Activated effector memory CD4-positive, alpha-beta T cell treated with anti-CD3 and anti-CD28 coated beads, Interleukin-2, amount 50 U/mL, for 16 hours (primary cell): Measurements from ENCODE around the gene ACTN4.

ENCODE experiments used
- DNase-seq: peaks from one replicate; pipeline ENCODE4 v3.0.0-alpha.2; 2020

The ACTN4 gene

GRCh38 chr19:38662537-38663155 lies 15.2 kb downstream of the ACTN4 start:
- no peak for DNase-seq

GRCh38 chr19:38663156-38663651 lies 15.8 kb downstream of the ACTN4 start:
- DNase-seq: no peak

DNA sequence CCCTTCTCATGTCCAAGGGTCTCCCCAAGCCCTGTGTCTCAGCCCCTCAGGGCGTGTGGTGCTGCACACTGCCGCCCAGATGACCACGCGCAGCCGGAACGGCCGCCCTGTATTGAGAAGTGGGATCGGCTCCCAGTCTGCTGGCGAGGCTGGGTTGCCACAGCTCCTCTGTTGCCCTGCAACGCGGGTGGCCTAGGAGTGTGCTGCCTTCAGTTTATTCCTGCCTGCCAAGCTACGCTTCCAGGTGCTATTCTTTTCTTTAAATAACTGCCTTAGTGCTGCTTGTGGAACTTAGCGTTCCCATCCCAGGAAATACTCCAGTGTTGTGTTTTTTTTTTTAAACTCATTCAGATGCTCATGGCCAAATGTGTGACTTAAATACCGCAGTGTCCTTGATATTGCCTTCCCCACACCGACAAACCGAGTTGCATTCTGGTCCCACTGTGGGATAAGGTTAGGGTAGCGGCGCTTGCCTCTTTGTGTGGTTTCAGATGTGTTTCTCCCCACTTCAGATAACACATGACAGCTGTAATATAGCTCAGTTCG lies 16.6 kb downstream of the ACTN4 start:
- no peak for DNase-seq

DNA sequence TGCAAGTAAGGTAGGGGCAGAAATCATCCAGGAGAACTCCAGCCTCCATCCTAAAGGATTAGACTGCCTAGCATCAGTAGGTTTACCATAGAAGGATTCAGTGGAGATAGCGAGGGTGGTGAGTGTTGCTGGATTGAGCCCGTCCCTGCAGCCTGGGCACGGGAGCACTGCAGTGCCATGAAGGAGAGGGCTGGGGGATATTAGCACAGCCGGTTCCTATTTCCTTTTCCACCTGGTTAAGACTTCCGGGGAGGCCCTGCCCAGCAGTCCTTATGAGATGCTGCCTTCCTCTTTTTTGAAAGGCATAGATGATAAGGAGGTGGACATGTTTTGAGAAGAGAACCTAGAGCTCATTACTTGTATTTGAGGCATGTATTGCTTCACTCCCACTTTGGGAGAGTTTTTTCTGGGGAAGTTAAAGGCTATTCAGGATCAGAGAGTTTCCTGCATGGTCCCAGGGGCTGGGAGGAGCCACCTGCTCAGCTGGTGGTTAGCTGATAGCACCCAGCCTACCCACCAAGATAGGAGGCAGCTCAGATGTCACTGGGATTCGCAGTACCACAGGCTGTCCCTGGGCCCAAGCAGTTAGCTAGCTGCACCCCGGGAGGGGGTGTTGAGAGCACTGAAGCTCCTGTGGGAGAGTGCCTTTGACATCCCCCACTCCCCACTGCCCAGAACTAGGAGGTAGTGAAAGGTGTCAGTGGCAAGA lies 17.2 kb downstream of the ACTN4 start:
- no peak for DNase-seq

- no peak for DNase-seq
Observed at GRCh38 chr19:38665219-38665931, 17.9 kb downstream of the ACTN4 start.

DNA sequence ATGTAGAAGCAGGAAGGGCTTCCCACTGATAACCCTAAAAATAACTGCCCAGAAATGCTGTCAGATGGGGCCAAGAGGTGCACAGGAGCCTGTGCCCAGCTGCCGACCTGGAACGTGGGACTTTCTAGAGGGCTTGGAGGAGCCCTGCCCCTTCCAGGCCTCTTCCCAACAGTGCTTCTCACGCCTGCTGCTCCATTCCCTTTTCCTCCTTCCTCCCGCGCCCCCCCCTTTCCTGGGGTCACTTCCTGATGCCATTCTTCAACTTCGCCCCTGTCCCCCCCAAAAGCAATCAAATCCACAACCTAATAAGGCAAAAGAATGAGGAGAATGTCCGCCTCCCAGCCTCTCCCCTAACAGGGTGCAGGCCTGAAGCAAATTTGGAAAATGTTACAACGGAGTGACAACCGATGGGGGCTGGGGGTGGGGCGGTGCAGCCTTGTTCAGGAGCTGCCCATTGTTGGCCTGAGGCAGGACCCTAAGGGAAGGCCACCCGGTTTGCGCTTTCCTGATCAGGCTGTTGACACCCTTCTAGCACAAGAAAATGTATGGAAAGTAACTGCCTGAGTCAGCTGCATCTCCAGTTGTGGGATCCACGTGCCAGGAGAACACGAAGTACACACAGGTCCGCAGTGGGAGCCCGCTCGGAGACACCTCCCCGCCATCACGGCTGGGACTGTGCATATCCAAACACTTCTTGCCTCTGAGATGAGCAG lies 18.7 kb downstream of the ACTN4 start:
- DNase-seq: no peak

- peak; percentile 76 for DNase-seq
Observed at GRCh38 chr19:38666663-38667511, 19.4 kb downstream of the ACTN4 start.

GRCh38 chr19:38667661-38668171 lies 20.3 kb downstream of the ACTN4 start:
- no peak for DNase-seq

DNA sequence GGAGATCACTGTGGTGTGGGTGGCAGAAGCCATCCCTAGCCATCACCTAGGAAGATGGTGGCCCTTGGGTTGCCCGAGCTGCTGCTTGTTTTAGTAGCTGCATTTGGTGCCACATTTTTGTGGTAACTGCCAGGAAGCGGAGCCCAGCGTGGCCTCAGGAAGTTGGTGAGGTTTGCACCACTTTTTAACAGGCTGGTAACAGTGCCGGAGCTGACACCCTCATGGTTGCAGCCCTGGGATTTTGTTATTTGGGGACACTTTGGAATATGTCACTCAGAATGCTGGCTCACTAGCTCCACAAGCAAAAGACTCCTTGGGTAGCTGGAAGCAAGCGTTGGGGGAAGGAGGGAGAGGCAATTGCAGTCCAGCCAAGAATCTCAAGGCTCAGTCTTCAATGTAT lies 22.1 kb downstream of the ACTN4 start:
- peak; percentile 77 for DNase-seq

DNA sequence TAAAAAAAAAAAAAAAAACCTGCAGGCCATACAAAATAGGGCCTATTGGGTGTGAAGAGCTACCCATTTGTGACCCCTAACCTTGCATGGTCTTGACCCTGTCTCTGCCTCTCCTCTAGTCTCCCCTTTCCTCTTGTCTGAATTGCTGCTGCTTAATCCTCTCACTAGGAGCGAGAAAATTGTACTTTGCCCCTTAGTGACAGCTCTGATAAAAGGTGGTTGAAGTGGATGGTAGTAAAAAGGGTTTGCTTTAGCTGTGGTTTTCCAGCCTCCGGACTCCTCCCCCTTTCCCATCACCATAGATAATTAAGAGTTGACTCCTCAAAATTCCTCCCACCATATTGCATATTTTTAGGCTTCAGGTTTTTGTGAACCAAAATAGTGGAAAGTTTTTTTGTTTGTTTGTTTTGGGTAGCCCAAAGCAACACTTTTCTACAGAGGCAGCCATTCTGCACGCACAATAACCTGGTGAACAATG lies 23.5 kb downstream of the ACTN4 start:
- DNase-seq: no peak

- no peak for DNase-seq
Observed at GRCh38 chr19:38671654-38672053, 24.2 kb downstream of the ACTN4 start.

- DNase-seq: no peak
Observed at GRCh38 chr19:38673030-38673429, 25.6 kb downstream of the ACTN4 start.

DNA sequence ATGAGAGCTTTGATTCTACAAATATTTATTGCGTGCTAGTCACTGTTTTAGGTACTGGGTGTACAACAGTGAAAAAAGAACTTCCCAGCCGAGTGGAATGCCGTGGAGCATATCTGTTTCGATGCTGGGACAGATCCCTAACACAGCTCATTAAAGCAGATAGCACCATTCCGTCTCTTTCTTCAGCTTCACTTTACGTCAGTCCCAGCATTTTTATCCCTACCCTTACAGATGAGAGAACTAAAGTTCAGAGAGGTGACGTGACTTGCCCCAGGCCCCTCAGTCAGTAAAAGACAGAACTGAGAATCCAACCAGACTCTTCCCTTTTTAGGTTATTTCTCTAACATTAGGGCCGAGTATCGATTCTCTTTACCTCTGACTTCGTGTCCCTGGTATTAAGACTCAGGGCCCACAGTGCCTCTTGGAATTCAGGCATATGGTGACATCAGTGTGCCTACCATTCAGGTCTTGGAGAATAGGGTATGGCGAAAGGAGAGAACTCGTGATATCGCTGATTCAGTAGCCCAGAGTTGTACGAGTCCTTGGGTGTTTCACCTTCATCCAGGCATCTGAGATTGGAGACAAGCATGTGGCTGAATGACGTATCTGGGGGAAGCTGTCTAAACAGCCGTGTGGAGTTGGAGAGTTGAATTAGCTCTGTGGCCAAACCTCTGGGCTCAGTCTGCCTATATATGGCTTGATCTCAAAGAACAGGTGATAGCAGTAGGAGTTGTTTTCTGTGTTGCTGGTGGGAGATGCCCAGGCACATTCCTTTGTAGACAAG lies 27.1 kb downstream of the ACTN4 start:
- no peak for DNase-seq

DNA sequence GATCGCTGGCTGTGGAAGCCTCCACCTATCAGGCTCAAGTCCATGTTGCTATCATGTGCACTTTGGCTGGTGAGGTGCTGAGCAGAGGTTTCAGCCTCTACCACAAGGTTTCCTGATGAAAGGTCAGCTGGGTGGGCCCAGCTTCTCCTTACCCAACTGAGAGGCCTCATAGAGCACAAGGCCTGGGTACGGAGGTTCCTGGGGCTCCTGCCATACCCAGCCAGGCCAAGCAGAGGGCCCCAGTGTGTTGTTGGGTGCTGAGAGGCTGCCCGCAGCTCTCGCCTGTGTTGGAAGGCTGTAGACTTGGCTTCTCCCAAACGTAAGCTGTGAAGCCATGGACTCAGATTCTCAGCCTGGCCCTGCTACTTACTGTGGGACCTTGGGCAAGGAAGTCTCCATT lies 28.2 kb downstream of the ACTN4 start:
- DNase-seq: no peak

DNA sequence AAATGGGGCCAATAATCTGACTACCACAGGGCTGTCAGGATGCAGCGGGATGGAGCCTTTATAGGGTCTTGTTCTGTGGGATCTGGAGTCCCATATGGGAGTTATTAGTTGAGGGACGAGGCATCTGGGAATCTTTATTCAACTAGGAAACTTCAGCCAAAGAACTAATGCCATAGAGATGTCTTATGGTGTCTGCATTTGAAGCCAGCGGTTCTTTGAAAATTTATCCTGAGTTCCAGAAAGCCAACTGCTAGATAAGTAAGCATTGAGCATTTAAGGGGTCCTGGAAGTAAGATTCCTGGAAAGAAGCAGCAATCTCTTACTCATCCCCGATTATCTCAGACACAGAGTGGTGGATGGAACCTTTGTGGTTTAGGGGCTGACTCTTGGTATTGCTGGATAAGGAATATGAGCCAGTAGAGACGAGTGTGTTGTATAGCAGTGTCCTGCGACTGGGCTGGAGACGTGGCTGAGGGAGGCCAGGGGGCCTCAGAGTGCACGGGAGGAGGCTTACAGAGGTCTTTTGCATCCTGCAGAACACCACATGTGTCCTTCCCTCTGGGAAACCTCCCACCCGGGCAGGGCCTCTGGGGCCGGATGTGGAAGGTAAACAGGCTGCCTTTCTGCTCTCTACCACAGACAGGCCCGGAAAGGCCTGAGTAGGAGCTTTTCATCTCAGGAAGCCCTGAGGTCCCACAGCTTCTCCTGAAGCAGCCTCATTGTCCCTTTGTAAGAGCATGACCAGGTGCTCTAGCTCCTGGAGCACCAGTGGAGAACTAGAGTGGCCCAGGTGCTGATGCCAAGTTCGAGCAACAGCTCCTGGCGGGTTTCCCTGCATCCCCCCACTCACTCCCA lies 28.8 kb downstream of the ACTN4 start:
- DNase-seq: no peak

DNA sequence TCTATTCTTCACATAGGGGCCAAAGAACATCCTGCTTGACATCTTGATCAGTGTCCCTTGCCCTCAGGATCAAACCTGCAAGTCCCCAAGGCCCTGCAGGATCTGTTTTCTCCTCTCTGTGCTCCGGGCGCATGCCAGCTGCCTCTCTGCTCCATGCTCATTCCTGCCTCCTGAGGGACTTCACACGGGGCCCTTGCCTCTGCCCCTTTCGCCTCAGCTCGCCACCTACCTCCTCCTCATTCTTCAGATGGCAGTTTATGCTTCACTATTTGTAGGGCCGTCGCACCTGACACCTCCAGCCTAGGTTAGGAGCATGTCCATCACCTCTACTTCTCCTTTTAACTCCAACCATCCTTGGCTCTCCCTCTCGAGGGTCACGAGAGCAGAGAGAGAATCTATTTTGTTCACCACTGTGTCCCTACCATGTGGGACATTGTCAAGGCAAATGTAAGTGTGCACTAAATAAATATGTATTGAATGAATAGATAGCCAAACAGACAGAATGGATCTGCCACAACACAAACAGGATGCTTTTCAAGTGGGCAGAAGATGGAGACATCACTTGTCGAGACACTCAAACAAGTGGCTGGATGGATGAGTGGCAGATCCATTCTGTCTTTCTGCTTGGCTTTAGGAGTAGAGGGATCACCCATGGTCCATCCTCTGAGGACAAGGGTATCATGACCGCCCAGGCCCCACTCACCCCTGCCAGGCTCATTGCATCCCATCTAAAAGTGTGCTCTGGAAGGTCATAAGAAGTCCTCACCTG lies 29.6 kb downstream of the ACTN4 start:
- no peak for DNase-seq

GRCh38 chr19:38678217-38678890 lies 30.9 kb downstream of the ACTN4 start:
- no peak for DNase-seq

GRCh38 chr19:38678891-38679494 lies 31.5 kb downstream of the ACTN4 start:
- DNase-seq: no peak
